ENCODE measurements around the gene GATA3. TPM values are rescaled to one million over a fixed set of nuclear protein-coding genes. Genes with fewer than 3 reads are reported as not detected.

GATA3 gene
- total RNA-seq, 1 donor from 2014 or later: 1.4 TPM

DNA sequence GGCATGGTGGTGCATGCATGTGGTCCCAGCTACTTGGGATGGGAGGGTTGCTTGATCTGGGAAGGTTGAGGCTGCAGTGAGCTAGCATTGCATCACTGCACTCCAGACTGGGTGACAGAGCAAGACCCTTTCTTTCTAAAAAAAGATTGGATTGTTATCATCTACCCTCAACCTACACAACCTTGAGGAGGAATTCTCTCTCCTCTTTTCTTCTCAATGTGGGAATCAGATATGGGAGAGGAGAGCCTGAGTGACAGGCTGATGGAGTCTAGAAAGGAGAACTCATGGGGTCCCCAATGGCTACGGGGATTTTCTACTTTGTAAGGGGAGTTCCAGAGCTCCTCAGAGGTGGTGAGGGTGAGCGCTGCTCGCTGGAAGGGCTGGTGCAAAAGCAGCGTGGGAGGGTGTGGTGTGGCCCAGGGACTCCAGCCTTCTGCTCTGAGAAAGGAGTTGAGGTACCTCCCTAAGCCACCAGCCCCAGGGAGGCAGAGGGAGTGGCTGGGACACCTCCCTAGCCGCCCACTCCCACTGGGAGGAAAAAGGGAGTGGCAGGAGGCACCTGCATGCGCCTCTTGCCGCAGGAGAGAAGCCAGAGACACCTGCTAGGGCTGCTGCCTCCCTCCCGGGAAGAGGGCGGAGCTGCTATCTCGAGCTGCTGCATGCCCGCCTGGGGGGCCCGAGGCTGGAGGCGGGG lies 48.4 kb downstream of the GATA3 start:
- H3K27ac ChIP-seq (replicated peaks): no peak overlapping the region
- peaks cover 69% of the 10 kb centered on the region for H3K27me3 ChIP-seq (ENCODE audit: low read depth)
- no peak overlapping the region for H3K4me3 ChIP-seq
- no peaks in the 10 kb centered on the region for H3K4me1 ChIP-seq
- no peak for DNase-seq
- H3K9me3 ChIP-seq (replicated peaks): no peaks in the 10 kb centered on the region
- TF ChIP-seq, protein P1, sequence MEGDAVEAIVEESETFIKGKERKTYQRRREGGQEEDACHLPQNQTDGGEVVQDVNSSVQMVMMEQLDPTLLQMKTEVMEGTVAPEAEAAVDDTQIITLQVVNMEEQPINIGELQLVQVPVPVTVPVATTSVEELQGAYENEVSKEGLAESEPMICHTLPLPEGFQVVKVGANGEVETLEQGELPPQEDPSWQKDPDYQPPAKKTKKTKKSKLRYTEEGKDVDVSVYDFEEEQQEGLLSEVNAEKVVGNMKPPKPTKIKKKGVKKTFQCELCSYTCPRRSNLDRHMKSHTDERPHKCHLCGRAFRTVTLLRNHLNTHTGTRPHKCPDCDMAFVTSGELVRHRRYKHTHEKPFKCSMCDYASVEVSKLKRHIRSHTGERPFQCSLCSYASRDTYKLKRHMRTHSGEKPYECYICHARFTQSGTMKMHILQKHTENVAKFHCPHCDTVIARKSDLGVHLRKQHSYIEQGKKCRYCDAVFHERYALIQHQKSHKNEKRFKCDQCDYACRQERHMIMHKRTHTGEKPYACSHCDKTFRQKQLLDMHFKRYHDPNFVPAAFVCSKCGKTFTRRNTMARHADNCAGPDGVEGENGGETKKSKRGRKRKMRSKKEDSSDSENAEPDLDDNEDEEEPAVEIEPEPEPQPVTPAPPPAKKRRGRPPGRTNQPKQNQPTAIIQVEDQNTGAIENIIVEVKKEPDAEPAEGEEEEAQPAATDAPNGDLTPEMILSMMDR (IDR thresholded peaks at IDR 0.05; ENCODE audit: borderline replicate concordance): no peak
- intact Hi-C loops (cut with micrococcal nuclease): no loop called here
- no peaks in the 10 kb centered on the region for H3K36me3 ChIP-seq

DNA sequence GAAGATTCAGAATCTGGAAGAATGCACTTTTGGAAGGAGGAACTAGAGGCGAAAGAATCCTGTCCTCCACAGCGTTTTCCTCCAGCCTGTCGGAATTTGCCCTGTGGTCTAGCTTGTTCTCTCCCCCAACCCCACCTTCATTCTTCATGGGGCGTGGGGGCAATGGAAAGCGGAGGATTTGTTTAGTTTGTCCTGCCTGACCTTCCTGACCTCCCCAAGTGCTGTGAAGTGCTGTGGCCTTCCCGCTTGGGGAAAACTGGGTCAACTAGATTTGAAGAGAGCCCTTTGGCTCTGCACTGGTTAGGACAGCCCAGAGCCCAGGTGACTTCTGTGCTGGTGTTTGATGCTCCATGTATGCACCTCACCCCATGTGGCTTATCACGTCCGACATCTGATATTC lies 49.1 kb downstream of the GATA3 start:
- H3K27ac ChIP-seq (replicated peaks): no peak overlapping the region
- DNase-seq: no peak
- no peaks in the 10 kb centered on the region for H3K9me3 ChIP-seq (replicated peaks)
- H3K4me1 ChIP-seq: no peaks in the 10 kb centered on the region
- peaks cover 71% of the 10 kb centered on the region for H3K27me3 ChIP-seq (ENCODE audit: low read depth)
- TF ChIP-seq, protein P1 (IDR thresholded peaks at IDR 0.05; ENCODE audit: borderline replicate concordance): no peak
- no peak overlapping the region for H3K4me3 ChIP-seq
- intact Hi-C loops (cut with micrococcal nuclease): no loop called here
- no peaks in the 10 kb centered on the region for H3K36me3 ChIP-seq

DNA sequence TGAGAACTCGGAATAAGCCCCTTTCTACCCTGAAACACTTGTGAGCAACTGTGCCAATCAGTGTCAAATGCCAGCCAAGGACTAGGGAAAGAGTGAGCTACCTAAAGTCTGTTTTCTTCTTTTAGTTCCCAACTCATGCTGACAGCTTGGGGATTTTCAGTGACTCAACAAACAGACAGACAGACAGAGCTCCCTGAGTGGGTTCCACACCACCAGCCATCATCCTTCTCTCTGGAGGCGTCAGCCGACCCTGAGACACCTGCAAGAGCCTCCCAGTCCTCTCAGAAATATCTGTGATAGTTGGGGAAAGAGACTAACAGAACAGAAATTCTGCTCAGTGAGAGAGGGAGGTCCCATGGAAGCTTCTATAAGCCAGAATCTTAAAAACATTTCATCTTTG lies 49.5 kb downstream of the GATA3 start:
- H3K4me3 ChIP-seq: no peak overlapping the region
- H3K9me3 ChIP-seq (replicated peaks): no peaks in the 10 kb centered on the region
- H3K36me3 ChIP-seq: no peaks in the 10 kb centered on the region
- H3K4me1 ChIP-seq: no peaks in the 10 kb centered on the region
- intact Hi-C loops (cut with micrococcal nuclease): no loop called here
- H3K27me3 ChIP-seq (ENCODE audit: low read depth): peaks cover 71% of the 10 kb centered on the region
- DNase-seq: no peak
- H3K27ac ChIP-seq (replicated peaks): no peak overlapping the region
- TF ChIP-seq, protein P1 (IDR thresholded peaks at IDR 0.05; ENCODE audit: borderline replicate concordance): no peak

DNA sequence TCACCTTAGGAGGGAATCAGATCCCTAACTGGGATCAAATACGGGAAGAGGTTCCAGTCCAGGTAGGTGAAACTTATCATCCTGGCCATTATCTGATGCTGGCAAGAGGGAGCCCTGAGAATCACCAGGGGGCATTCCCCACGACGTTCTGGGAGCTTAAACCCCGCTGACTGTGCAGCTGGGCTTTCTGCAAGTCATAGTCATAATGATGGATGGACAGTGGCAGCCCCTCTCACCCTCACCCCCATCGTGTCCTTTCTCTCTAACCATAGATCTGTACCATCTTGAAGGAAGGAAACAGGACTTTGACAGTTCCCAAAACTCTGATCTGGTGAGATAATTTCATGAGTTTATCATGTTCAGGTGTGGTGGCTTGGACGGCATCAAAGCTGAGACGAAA lies 50.2 kb downstream of the GATA3 start:
- Histone ChIP-seq H3K36me3 (no peaks in the 10 kb centered on the region), H3K4me3 (no peak overlapping the region), H3K27me3 (ENCODE audit: low read depth) (peaks cover 76% of the 10 kb centered on the region), H3K27ac (replicated peaks) (no peak overlapping the region), H3K9me3 (replicated peaks) (no peaks in the 10 kb centered on the region), H3K4me1 (no peaks in the 10 kb centered on the region)
- no peak for DNase-seq
- TF ChIP-seq, protein P1 (IDR thresholded peaks at IDR 0.05; ENCODE audit: borderline replicate concordance): no peak
- intact Hi-C loops (cut with micrococcal nuclease): no loop called here

DNA sequence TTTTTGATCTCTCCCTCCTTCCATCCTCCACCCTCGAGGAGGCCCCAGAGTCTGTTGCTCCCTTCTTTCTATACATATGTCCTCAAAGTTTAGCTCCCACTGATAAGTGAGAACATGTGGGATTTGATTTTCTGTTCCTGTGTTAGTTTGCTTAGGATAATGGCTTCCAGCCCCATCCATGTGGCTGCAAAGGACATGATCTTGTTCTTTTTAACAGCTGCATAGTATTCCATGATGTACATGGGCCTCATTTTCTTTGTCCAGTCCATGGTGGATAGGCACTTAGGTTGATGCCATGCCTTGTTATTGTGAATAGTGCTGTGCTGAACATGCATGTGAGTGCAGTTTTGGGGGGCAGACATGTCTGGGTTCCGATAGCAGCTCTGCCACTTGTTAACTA lies 51.4 kb downstream of the GATA3 start:
- no peak for DNase-seq
- Histone ChIP-seq H3K27me3 (ENCODE audit: low read depth) (peaks cover 70% of the 10 kb centered on the region), H3K4me1 (no peaks in the 10 kb centered on the region), H3K9me3 (replicated peaks) (no peaks in the 10 kb centered on the region), H3K4me3 (no peak overlapping the region), H3K27ac (replicated peaks) (no peak overlapping the region), H3K36me3 (no peaks in the 10 kb centered on the region)
- intact Hi-C loops (cut with micrococcal nuclease): no loop called here
- TF ChIP-seq, protein P1 (IDR thresholded peaks at IDR 0.05; ENCODE audit: borderline replicate concordance): no peak

All from left ventricle myocardium inferior (tissue), 1 donor.